Measurements from ENCODE around the gene SLC38A10.

Gene SLC38A10

GRCh38 chr17:81304196-81305015 lies 9.3 kb upstream of the SLC38A10 start:
- no peak for TF ChIP-seq ZFX (IDR thresholded peaks at IDR 0.05)
- TF ChIP-seq, protein P1, sequence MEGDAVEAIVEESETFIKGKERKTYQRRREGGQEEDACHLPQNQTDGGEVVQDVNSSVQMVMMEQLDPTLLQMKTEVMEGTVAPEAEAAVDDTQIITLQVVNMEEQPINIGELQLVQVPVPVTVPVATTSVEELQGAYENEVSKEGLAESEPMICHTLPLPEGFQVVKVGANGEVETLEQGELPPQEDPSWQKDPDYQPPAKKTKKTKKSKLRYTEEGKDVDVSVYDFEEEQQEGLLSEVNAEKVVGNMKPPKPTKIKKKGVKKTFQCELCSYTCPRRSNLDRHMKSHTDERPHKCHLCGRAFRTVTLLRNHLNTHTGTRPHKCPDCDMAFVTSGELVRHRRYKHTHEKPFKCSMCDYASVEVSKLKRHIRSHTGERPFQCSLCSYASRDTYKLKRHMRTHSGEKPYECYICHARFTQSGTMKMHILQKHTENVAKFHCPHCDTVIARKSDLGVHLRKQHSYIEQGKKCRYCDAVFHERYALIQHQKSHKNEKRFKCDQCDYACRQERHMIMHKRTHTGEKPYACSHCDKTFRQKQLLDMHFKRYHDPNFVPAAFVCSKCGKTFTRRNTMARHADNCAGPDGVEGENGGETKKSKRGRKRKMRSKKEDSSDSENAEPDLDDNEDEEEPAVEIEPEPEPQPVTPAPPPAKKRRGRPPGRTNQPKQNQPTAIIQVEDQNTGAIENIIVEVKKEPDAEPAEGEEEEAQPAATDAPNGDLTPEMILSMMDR (conservative IDR thresholded peaks at IDR 0.05): no peak

DNA sequence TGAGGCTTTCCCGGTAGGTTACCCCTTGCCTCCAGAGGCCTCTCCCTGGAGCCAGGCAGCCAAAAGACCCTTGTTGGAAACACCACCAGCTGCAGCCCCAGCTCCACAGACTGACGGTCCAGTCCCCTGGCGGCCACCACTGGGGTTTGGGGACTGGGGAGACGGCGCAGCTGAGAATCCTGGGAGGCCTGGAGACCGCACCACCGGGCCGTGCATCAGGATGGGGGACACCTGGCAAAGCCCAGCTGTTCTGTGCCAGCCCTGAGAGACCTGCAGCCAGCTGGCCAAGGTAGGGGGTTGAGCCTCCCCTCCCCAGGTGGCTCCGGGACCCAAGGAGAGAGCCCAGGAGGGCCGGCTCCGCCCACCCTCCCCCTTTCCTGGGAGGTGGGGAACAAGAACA lies 8.3 kb upstream of the SLC38A10 start:
- no peak overlapping the region for H3K27ac ChIP-seq
- TF ChIP-seq, protein P1 (conservative IDR thresholded peaks at IDR 0.05): no peak
- no peak for TF ChIP-seq ZFX (IDR thresholded peaks at IDR 0.05)

More at GRCh38 chr17:81304196-81305015, 9.3 kb upstream of the SLC38A10 start:
- no peak overlapping the region for H3K27ac ChIP-seq

- no peak for TF ChIP-seq ZFX (IDR thresholded peaks at IDR 0.05)
- H3K27ac ChIP-seq: no peak overlapping the region
Measured at GRCh38 chr17:81302861-81303333, 7.8 kb upstream of the SLC38A10 start.

GRCh38 chr17:81302324-81302723 lies 7.2 kb upstream of the SLC38A10 start:
- no peak for TF ChIP-seq ZFX (IDR thresholded peaks at IDR 0.05)
- TF ChIP-seq, protein P1 (conservative IDR thresholded peaks at IDR 0.05): no peak
- H3K27ac ChIP-seq: no peak overlapping the region

- no peak overlapping the region for H3K27ac ChIP-seq
- TF ChIP-seq, protein P1 (conservative IDR thresholded peaks at IDR 0.05): no peak
- no peak for TF ChIP-seq ZFX (IDR thresholded peaks at IDR 0.05)
Measured at GRCh38 chr17:81301195-81302144, 6.4 kb upstream of the SLC38A10 start.

DNA sequence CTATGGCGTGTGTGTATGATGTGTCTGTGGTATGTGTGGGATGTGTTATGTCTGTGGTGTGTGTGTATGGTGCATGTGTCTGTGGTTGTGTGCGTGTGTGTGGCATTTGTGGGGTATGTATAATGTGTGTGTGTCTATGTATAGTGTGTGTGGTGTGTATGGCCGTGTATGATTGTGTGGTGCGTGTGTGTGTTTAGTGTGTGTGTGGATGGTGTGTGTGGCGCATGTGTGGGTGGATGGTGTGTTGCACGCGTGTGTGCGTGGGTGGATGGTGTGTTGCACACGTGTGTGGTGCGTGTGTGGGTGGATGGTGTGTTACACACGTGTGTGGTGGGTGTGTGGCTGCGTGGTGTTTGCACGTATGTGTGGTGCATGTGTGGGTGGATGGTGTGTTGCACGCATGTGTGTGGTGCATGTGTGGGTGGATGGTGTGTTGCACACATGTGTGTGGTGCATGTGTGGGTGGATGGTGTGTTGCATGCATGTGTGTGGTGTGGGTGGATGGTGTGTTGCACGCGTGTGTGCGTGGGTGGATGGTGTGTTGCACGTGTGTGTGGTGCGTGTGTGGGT lies 5.6 kb upstream of the SLC38A10 start:
- H3K27ac ChIP-seq: no peak overlapping the region
- TF ChIP-seq, protein P1 (conservative IDR thresholded peaks at IDR 0.05): no peak
- no peak for TF ChIP-seq ZFX (IDR thresholded peaks at IDR 0.05)

- no peak for TF ChIP-seq ZFX (IDR thresholded peaks at IDR 0.05)
- TF ChIP-seq, protein P1 (conservative IDR thresholded peaks at IDR 0.05): no peak
- peak overlapping the region; percentile 64 for H3K27ac ChIP-seq
Measured at GRCh38 chr17:81299846-81300585, 4.9 kb upstream of the SLC38A10 start.

Measured in C4-2B (cell line).